CD4-positive, CD25-positive, alpha-beta regulatory T cell (primary cell): ENCODE results near the gene UQCRH. TPM values are rescaled to one million over a fixed set of nuclear protein-coding genes. Genes with fewer than 3 reads are reported as not detected.
"Not testable (repeated sequence)": the region's sequence is repeated elsewhere in the genome, so short reads cannot be mapped to it uniquely, and the experiment has no call there.

Experiments
- ATAC-seq, 2 donors: fragments of 150-1000 bp; cut with Tn5 transposase; one replicate each; pipeline ENCODE4 v1.10.0; 2021; ENCODE audit warnings: low read depth in 2 of 2, moderate number of reproducible peaks in 2 of 2, moderate library complexity in 1 of 2
- DNase-seq, 3 donors: peaks; one replicate each; pipeline versions ENCODE4 v3.0.0 to v3.0.0-alpha.2; 2012 to 2022; ENCODE audit warnings: mixed read lengths in 1 of 3
- H3K27ac ChIP-seq: one replicate; pipeline ENCODE4 v1.7.0; 2013; ENCODE audit warnings: mild to moderate bottlenecking, low read length; ENCODE audit not compliant: insufficient read depth, poor library complexity, severe bottlenecking
- H3K27me3 ChIP-seq: one replicate; pipeline ENCODE4 v1.7.0; 2013; ENCODE audit warnings: low read length; ENCODE audit not compliant: control insufficient read depth, insufficient read depth
- H3K36me3 ChIP-seq: one replicate; pipeline ENCODE4 v1.7.0; 2013; ENCODE audit warnings: mild to moderate bottlenecking, low read length, moderate library complexity; ENCODE audit not compliant: control insufficient read depth, insufficient read depth
- H3K4me1 ChIP-seq: 2 replicates; pipeline ENCODE4 v1.7.0; 2013; ENCODE audit warnings: mild to moderate bottlenecking, low read length; ENCODE audit not compliant: insufficient read depth, control insufficient read depth, poor library complexity, severe bottlenecking
- H3K4me3 ChIP-seq: one replicate; pipeline ENCODE4 v1.7.0; 2013; ENCODE audit warnings: low read depth, mild to moderate bottlenecking, low read length, moderate library complexity
- H3K9me3 ChIP-seq, 2 experiments: 1 replicate in 1 of 2; 2 replicates in 1 of 2; pipeline ENCODE4 v1.7.0; 2013; ENCODE audit warnings: low read length in 2 of 2, mild to moderate bottlenecking in 1 of 2, moderate library complexity in 1 of 2; ENCODE audit not compliant: control insufficient read depth in 2 of 2
- H3K27ac Mint-ChIP-seq, 3 donors: one replicate each; pipeline ENCODE4 v1.8.0; 2020 to 2022; ENCODE audit warnings: mild to moderate bottlenecking in 3 of 3, mixed read lengths in 3 of 3, moderate library complexity in 2 of 3
- H3K27me3 Mint-ChIP-seq: one replicate; pipeline ENCODE4 v1.8.0; 2022; ENCODE audit warnings: mild to moderate bottlenecking, mixed read lengths
- H3K36me3 Mint-ChIP-seq: one replicate; pipeline ENCODE4 v1.8.0; 2020; ENCODE audit warnings: mixed read lengths
- H3K4me1 Mint-ChIP-seq, 4 donors: one replicate each; pipeline ENCODE4 v1.8.0; 2020 to 2022; ENCODE audit warnings: mixed read lengths in 4 of 4, mild to moderate bottlenecking in 1 of 4
- H3K4me3 Mint-ChIP-seq, 4 donors: one replicate each; pipeline ENCODE4 v1.8.0; 2020 to 2022; ENCODE audit warnings: mild to moderate bottlenecking in 4 of 4, mixed read lengths in 4 of 4, moderate library complexity in 3 of 4
- H3K9me3 Mint-ChIP-seq, 7 donors: one replicate each; pipeline ENCODE4 v1.8.0; 2020 to 2022; ENCODE audit warnings: mixed read lengths in 7 of 7, mild to moderate bottlenecking in 3 of 7, moderate library complexity in 2 of 7
- polyA plus RNA-seq, 4 donors: library from polyadenylated mRNA; unstranded; fragments of 300-500 nt; fragmentation: Illumina TruSeq; gene quantifications; one replicate each; pipeline ENCODE4 v1.2.3, GENCODE V29; 2021
- total RNA-seq: library from RNA; stranded (reverse); gene quantifications from one replicate; pipeline ENCODE4 v1.2.3, GENCODE V29; 2022

UQCRH gene
- total and polyA plus RNA-seq, 5 donors from 2014 or later: 120 to 357 (median 333) TPM

GRCh38 chr1:46329807-46330206 is 26.3 kb downstream of the UQCRH start:
- not testable (repeated sequence) for H3K36me3 Mint-ChIP-seq, H3K4me1 Mint-ChIP-seq, ATAC-seq, H3K4me3 ChIP-seq, H3K27ac Mint-ChIP-seq, H3K27me3 ChIP-seq, H3K36me3 ChIP-seq, H3K9me3 Mint-ChIP-seq, H3K9me3 ChIP-seq, DNase-seq, H3K4me1 ChIP-seq, H3K27me3 Mint-ChIP-seq, H3K27ac ChIP-seq, H3K4me3 Mint-ChIP-seq

GRCh38 chr1:46330381-46330780 is 26.9 kb downstream of the UQCRH start:
- H3K36me3 Mint-ChIP-seq, ATAC-seq, H3K27me3 Mint-ChIP-seq, H3K27me3 ChIP-seq, H3K27ac ChIP-seq, H3K9me3 Mint-ChIP-seq, H3K4me3 ChIP-seq, H3K9me3 ChIP-seq, H3K4me3 Mint-ChIP-seq, DNase-seq, H3K27ac Mint-ChIP-seq, H3K4me1 ChIP-seq, H3K4me1 Mint-ChIP-seq, H3K36me3 ChIP-seq: not testable (repeated sequence)

- H3K4me3 Mint-ChIP-seq, ATAC-seq, DNase-seq, H3K36me3 ChIP-seq, H3K36me3 Mint-ChIP-seq, H3K9me3 Mint-ChIP-seq, H3K27ac ChIP-seq, H3K27me3 Mint-ChIP-seq, H3K4me3 ChIP-seq, H3K27ac Mint-ChIP-seq, H3K9me3 ChIP-seq, H3K4me1 ChIP-seq, H3K4me1 Mint-ChIP-seq, H3K27me3 ChIP-seq: not testable (repeated sequence)
Measured at GRCh38 chr1:46331786-46332540, 28.5 kb downstream of the UQCRH start.

DNA sequence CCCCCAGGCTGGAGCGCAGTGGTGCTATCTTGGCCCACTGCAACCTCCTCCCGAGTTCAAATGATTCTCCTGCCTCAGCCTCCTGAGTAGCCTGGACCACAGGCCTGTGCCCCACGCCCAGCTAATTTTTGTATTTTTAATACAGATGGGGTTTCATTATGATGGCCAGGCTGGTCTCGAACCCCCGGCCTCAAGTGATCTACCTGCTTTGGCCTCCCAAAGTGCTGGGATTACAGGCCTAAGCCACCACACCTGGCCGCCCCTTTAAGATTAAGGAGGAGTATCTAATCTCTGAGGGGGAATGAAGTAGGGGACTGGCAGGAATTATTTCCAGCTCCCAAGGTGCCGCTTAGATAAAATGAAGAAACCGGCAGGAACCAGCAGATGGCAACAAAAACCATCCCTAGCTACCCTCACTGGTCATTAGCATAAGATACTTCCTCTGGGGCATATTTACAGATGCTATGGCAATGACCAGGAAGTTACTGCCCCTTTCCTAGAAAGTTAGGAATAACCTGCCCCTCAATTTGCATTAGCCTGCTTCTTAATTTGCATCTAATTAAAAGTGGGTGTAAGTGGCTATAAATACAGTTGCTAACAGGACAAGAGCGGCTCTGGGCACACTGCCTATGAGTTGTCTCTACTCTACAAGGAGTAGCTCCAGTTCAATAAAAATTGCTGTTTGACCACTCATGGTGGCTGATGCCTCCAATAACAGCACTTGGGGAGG is 30.0 kb downstream of the UQCRH start:
- Histone ChIP-seq H3K27me3 (no peaks in the 10 kb centered on the region), H3K36me3 (no peaks in the 10 kb centered on the region), H3K9me3 (no peaks in the 10 kb centered on the region), H3K4me1 (no peaks in the 10 kb centered on the region), H3K4me3 (no peak overlapping the region), H3K27ac (no peak overlapping the region)
- Mint-ChIP-seq H3K4me1 (no peaks in the 10 kb centered on the region), H3K27me3 (no peaks in the 10 kb centered on the region), H3K27ac (peak overlapping the region in 1 of 3 donors; percentile 26), H3K9me3 (no peaks in the 10 kb centered on the region), H3K36me3 (no peaks in the 10 kb centered on the region), H3K4me3 (no peak overlapping the region)
- no peak for ATAC-seq
- DNase-seq: peak in 1 of 3 donors; percentile 22

- no peaks in the 10 kb centered on the region for H3K36me3 ChIP-seq
- Mint-ChIP-seq H3K9me3 (no peaks in the 10 kb centered on the region), H3K4me3 (no peak overlapping the region), H3K4me1 (peaks cover 0 to 4% (median 3%) of the 10 kb centered on the region in 4 donors), H3K36me3 (no peaks in the 10 kb centered on the region), H3K27ac (no peak overlapping the region), H3K27me3 (no peaks in the 10 kb centered on the region)
- no peak overlapping the region for H3K4me3 ChIP-seq
- no peaks in the 10 kb centered on the region for H3K4me1 ChIP-seq
- H3K27me3 ChIP-seq: no peaks in the 10 kb centered on the region
- ATAC-seq (no peak), DNase-seq (no peak)
- H3K9me3 ChIP-seq: no peaks in the 10 kb centered on the region
- H3K27ac ChIP-seq: no peak overlapping the region
Measured at GRCh38 chr1:46334030-46334384, 30.5 kb downstream of the UQCRH start.

- Mint-ChIP-seq H3K4me1 (peaks cover 4 to 8% (median 6%) of the 10 kb centered on the region in 4 donors), H3K9me3 (no peaks in the 10 kb centered on the region), H3K27me3 (no peaks in the 10 kb centered on the region), H3K36me3 (no peaks in the 10 kb centered on the region), H3K4me3 (peak overlapping the region in 1 of 4 donors; percentile 35), H3K27ac (no peak overlapping the region)
- Histone ChIP-seq H3K27me3 (no peaks in the 10 kb centered on the region), H3K27ac (no peak overlapping the region), H3K36me3 (no peaks in the 10 kb centered on the region), H3K4me1 (no peaks in the 10 kb centered on the region), H3K4me3 (no peak overlapping the region), H3K9me3 (no peaks in the 10 kb centered on the region)
- ATAC-seq: no peak
- DNase-seq: no peak
Measured at GRCh38 chr1:46335081-46335480, 31.6 kb downstream of the UQCRH start.

GRCh38 chr1:46337409-46337808 is 33.9 kb downstream of the UQCRH start:
- H3K4me1 Mint-ChIP-seq: peaks cover 9 to 30% (median 23%) of the 10 kb centered on the region in 4 donors
- not testable (repeated sequence) for H3K27me3 Mint-ChIP-seq, H3K9me3 Mint-ChIP-seq, H3K9me3 ChIP-seq, H3K27ac ChIP-seq, H3K27me3 ChIP-seq, ATAC-seq, H3K4me3 ChIP-seq, H3K27ac Mint-ChIP-seq, DNase-seq, H3K4me3 Mint-ChIP-seq, H3K36me3 ChIP-seq, H3K36me3 Mint-ChIP-seq
- H3K4me1 ChIP-seq: peaks cover 15% of the 10 kb centered on the region
